GF-D8 (cell line): Measurements from ENCODE around the gene IMMP2L.
"Not testable (repeated sequence)": the region's sequence is repeated elsewhere in the genome, so short reads cannot be mapped to it uniquely, and the experiment has no call there.

Experiments used
- DNase-seq: peaks from one replicate; lab custom pipeline; 2025; lab: John Stamatoyannopoulos, UW

Gene IMMP2L

GRCh38 chr7:111074071-111074747, 488.1 kb downstream of the IMMP2L start:
- DNase-seq = peak; percentile 21

GRCh38 chr7:111072658-111073057, 489.6 kb downstream of the IMMP2L start:
- DNase-seq = not testable (repeated sequence)

GRCh38 chr7:111071556-111071955, 490.7 kb downstream of the IMMP2L start:
- no peak for DNase-seq

GRCh38 chr7:111068618-111069017, 493.7 kb downstream of the IMMP2L start:
- no peak for DNase-seq

- no peak for DNase-seq
Measured at GRCh38 chr7:111067682-111068081, 494.6 kb downstream of the IMMP2L start.

- no peak for DNase-seq
Measured at GRCh38 chr7:111067251-111067650, 495.0 kb downstream of the IMMP2L start.

GRCh38 chr7:111063166-111063565, 499.1 kb downstream of the IMMP2L start:
- no peak for DNase-seq

- DNase-seq = no peak
Measured at GRCh38 chr7:111059833-111060232, 502.5 kb downstream of the IMMP2L start.

GRCh38 chr7:111057066-111057465, 505.2 kb downstream of the IMMP2L start:
- DNase-seq = no peak

GRCh38 chr7:111056371-111056770, 505.9 kb downstream of the IMMP2L start:
- no peak for DNase-seq

- DNase-seq = no peak
Measured at GRCh38 chr7:111053035-111053434, 509.3 kb downstream of the IMMP2L start.

GRCh38 chr7:111051832-111052231, 510.5 kb downstream of the IMMP2L start:
- no peak for DNase-seq

GRCh38 chr7:111050875-111051416, 511.3 kb downstream of the IMMP2L start:
- DNase-seq = no peak

- no peak for DNase-seq
Measured at GRCh38 chr7:111049971-111050680, 512.2 kb downstream of the IMMP2L start.

- no peak for DNase-seq
Measured at GRCh38 chr7:111047595-111047994, 514.7 kb downstream of the IMMP2L start.

- no peak for DNase-seq
Measured at GRCh38 chr7:111045449-111045848, 516.8 kb downstream of the IMMP2L start.

GRCh38 chr7:111043561-111043960, 518.7 kb downstream of the IMMP2L start:
- no peak for DNase-seq

- no peak for DNase-seq
Measured at GRCh38 chr7:111042842-111043241, 519.5 kb downstream of the IMMP2L start.

GRCh38 chr7:111041577-111041976, 520.7 kb downstream of the IMMP2L start:
- DNase-seq = no peak

GRCh38 chr7:111038185-111038584, 524.1 kb downstream of the IMMP2L start:
- DNase-seq = no peak

GRCh38 chr7:111031916-111032315, 530.4 kb downstream of the IMMP2L start:
- DNase-seq = no peak

- DNase-seq = no peak
Measured at GRCh38 chr7:111030336-111030735, 532.0 kb downstream of the IMMP2L start.

GRCh38 chr7:111029574-111030251, 532.6 kb downstream of the IMMP2L start:
- DNase-seq = no peak
